ENCODE results near the gene PTPN4. TPM values are rescaled to one million over a fixed set of nuclear protein-coding genes. Genes with fewer than 3 reads are reported as not detected.

The PTPN4 gene
- total and polyA plus RNA-seq, 2 of the 13 experiments (the other 11 are each of a cell fraction or from before 2014, with no cell fraction given): 20.3 to 34.6 TPM

DNA sequence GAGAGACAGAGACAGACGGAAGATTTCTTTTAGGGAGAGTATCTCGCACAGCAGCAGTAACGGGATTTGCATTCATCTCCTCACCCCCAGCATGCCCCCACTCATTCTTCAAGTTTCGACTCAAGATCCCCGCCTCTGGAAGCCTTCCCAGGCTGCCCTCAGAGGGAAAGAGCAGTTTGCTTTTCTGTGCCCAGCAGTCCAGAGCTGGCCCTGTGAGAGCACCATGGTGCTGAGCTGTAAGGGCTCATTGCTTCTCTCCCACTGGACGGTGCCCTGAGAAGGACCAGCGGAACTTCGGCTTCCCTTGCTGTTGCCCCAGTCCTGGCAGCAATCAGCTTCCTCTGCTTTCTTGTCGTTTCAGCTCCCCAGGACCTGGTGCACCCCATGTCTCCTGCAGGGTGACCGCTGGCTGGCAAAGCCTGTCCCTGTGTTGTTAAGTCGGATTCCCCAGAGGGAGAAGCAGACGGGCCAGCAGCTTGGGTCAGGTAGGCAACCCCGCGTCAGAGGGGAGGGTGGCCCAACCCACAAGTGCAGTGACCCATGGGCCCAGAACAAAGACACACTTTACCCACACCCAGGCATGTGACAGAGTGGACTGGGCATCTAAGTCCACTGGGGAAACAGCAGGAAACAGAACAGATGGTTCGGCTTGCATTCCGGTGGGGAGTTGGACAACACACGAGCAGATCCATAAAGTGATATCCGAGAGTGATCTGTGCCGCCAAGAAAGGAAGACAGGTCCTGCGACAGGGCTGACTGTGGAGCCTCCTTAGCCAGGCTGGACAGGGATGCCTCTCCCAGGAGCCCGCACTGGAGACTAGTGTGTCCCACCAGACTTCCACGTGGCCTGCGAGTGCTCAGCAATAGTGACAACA is 44.1 kb upstream of the PTPN4 start (continued):
- TF ChIP-seq, protein P1, sequence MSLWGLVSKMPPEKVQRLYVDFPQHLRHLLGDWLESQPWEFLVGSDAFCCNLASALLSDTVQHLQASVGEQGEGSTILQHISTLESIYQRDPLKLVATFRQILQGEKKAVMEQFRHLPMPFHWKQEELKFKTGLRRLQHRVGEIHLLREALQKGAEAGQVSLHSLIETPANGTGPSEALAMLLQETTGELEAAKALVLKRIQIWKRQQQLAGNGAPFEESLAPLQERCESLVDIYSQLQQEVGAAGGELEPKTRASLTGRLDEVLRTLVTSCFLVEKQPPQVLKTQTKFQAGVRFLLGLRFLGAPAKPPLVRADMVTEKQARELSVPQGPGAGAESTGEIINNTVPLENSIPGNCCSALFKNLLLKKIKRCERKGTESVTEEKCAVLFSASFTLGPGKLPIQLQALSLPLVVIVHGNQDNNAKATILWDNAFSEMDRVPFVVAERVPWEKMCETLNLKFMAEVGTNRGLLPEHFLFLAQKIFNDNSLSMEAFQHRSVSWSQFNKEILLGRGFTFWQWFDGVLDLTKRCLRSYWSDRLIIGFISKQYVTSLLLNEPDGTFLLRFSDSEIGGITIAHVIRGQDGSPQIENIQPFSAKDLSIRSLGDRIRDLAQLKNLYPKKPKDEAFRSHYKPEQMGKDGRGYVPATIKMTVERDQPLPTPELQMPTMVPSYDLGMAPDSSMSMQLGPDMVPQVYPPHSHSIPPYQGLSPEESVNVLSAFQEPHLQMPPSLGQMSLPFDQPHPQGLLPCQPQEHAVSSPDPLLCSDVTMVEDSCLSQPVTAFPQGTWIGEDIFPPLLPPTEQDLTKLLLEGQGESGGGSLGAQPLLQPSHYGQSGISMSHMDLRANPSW (CRISPR knock-in tag; IDR thresholded peaks at IDR 0.05; ENCODE audit: borderline replicate concordance): no peak
- TF ChIP-seq ZFP90 (CRISPR knock-in tag; IDR thresholded peaks at IDR 0.05; ENCODE audit: borderline replicate concordance) (no peak), HNRNPH1 (optimal IDR thresholded peaks at IDR 0.05; ENCODE audit: low read depth, low read length) (no peak), ZNF263 (CRISPR knock-in tag; IDR thresholded peaks at IDR 0.05) (no peak), MTA1 (CRISPR knock-in tag; IDR thresholded peaks at IDR 0.05; ENCODE audit: borderline replicate concordance) (no peak), ZNF331 (CRISPR knock-in tag; IDR thresholded peaks at IDR 0.05) (no peak), CREM (IDR thresholded peaks at IDR 0.05) (no peak), CREM (CRISPR knock-in tag; IDR thresholded peaks at IDR 0.05) (no peak), MAFF (IDR thresholded peaks at IDR 0.05; ENCODE audit: low read depth, low read length) (no peak), ZNF451 (CRISPR knock-in tag; IDR thresholded peaks at IDR 0.05) (0 out of 2 replicates have a peak, but pooled peaks have one; percentile 20)
- TF ChIP-seq, protein P2, sequence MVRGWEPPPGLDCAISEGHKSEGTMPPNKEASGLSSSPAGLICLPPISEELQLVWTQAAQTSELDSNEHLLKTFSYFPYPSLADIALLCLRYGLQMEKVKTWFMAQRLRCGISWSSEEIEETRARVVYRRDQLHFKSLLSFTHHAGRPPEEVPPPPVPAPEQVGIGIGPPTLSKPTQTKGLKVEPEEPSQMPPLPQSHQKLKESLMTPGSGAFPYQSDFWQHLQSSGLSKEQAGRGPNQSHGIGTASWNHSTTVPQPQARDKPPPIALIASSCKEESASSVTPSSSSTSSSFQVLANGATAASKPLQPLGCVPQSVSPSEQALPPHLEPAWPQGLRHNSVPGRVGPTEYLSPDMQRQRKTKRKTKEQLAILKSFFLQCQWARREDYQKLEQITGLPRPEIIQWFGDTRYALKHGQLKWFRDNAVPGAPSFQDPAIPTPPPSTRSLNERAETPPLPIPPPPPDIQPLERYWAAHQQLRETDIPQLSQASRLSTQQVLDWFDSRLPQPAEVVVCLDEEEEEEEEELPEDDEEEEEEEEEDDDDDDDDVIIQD (CRISPR knock-in tag; IDR thresholded peaks at IDR 0.05; ENCODE audit: low read depth): no peak
- TF ChIP-seq, protein P3, sequence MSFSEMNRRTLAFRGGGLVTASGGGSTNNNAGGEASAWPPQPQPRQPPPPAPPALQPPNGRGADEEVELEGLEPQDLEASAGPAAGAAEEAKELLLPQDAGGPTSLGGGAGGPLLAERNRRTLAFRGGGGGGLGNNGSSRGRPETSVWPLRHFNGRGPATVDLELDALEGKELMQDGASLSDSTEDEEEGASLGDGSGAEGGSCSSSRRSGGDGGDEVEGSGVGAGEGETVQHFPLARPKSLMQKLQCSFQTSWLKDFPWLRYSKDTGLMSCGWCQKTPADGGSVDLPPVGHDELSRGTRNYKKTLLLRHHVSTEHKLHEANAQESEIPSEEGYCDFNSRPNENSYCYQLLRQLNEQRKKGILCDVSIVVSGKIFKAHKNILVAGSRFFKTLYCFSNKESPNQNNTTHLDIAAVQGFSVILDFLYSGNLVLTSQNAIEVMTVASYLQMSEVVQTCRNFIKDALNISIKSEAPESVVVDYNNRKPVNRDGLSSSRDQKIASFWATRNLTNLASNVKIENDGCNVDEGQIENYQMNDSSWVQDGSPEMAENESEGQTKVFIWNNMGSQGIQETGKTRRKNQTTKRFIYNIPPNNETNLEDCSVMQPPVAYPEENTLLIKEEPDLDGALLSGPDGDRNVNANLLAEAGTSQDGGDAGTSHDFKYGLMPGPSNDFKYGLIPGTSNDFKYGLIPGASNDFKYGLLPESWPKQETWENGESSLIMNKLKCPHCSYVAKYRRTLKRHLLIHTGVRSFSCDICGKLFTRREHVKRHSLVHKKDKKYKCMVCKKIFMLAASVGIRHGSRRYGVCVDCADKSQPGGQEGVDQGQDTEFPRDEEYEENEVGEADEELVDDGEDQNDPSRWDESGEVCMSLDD (CRISPR knock-in tag; IDR thresholded peaks at IDR 0.05; ENCODE audit: borderline replicate concordance): no peak
- TF ChIP-seq, protein P4, sequence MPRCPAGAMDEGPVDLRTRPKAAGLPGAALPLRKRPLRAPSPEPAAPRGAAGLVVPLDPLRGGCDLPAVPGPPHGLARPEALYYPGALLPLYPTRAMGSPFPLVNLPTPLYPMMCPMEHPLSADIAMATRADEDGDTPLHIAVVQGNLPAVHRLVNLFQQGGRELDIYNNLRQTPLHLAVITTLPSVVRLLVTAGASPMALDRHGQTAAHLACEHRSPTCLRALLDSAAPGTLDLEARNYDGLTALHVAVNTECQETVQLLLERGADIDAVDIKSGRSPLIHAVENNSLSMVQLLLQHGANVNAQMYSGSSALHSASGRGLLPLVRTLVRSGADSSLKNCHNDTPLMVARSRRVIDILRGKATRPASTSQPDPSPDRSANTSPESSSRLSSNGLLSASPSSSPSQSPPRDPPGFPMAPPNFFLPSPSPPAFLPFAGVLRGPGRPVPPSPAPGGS (CRISPR knock-in tag; IDR thresholded peaks at IDR 0.05): no peak
- TF ChIP-seq, protein P5, sequence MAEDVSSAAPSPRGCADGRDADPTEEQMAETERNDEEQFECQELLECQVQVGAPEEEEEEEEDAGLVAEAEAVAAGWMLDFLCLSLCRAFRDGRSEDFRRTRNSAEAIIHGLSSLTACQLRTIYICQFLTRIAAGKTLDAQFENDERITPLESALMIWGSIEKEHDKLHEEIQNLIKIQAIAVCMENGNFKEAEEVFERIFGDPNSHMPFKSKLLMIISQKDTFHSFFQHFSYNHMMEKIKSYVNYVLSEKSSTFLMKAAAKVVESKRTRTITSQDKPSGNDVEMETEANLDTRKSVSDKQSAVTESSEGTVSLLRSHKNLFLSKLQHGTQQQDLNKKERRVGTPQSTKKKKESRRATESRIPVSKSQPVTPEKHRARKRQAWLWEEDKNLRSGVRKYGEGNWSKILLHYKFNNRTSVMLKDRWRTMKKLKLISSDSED (CRISPR knock-in tag; IDR thresholded peaks at IDR 0.05): no peak
- TF ChIP-seq, protein P6, sequence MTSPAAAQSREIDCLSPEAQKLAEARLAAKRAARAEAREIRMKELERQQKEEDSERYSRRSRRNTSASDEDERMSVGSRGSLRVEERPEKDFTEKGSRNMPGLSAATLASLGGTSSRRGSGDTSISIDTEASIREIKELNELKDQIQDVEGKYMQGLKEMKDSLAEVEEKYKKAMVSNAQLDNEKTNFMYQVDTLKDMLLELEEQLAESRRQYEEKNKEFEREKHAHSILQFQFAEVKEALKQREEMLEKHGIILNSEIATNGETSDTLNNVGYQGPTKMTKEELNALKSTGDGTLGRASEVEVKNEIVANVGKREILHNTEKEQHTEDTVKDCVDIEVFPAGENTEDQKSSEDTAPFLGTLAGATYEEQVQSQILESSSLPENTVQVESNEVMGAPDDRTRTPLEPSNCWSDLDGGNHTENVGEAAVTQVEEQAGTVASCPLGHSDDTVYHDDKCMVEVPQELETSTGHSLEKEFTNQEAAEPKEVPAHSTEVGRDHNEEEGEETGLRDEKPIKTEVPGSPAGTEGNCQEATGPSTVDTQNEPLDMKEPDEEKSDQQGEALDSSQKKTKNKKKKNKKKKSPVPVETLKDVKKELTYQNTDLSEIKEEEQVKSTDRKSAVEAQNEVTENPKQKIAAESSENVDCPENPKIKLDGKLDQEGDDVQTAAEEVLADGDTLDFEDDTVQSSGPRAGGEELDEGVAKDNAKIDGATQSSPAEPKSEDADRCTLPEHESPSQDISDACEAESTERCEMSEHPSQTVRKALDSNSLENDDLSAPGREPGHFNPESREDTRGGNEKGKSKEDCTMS (CRISPR knock-in tag; conservative IDR thresholded peaks at IDR 0.05): no peak

Data from HepG2 (cell line).